ENCODE results near the gene ARHGAP24.

Gene ARHGAP24

GRCh38 chr4:86050496-86050895, 575.5 kb downstream of the ARHGAP24 start:
- DNase-seq (ENCODE audit: low spot score) = no peak
- in situ Hi-C loops (cut with MboI; ENCODE audit: low sequenced_read_pairs, unreplicated experiment) = no loop called here
- TF ChIP-seq CTCF (IDR thresholded peaks at IDR 0.05; ENCODE audit: borderline replicate concordance, control extremely low read depth, extremely low read depth, insufficient read depth, missing control alignments) = no peak

Data from GM13976 (cell line).